Ectodermal cell (in vitro differentiated cells): ENCODE data around the gene SMS.
"Not testable (repeated sequence)": the region's sequence is repeated elsewhere in the genome, so short reads cannot be mapped to it uniquely, and the experiment has no call there.

Experiments used
- H3K27ac ChIP-seq: 2 replicates; pipeline ENCODE4 v1.7.0; 2013; ENCODE audit warnings: mild to moderate bottlenecking, low read depth, low read length; ENCODE audit not compliant: insufficient read depth, poor library complexity, severe bottlenecking
- H3K27me3 ChIP-seq: 2 replicates; pipeline ENCODE4 v1.7.0; 2013; ENCODE audit warnings: mild to moderate bottlenecking, low read length; ENCODE audit not compliant: insufficient read depth, control insufficient read depth, poor library complexity, severe bottlenecking
- H3K36me3 ChIP-seq: one replicate; pipeline ENCODE4 v1.7.0; 2013; ENCODE audit warnings: low read length; ENCODE audit not compliant: control insufficient read depth, insufficient read depth
- H3K4me1 ChIP-seq: one replicate; pipeline ENCODE4 v1.7.0; 2013; ENCODE audit warnings: low read length; ENCODE audit not compliant: control insufficient read depth, insufficient read depth
- H3K4me3 ChIP-seq: 2 replicates; pipeline ENCODE4 v1.7.0; 2013; ENCODE audit warnings: low read depth, low read length, control low read depth; ENCODE audit not compliant: insufficient read depth
- H3K9me3 ChIP-seq: 2 replicates; pipeline ENCODE4 v1.7.0; 2013; ENCODE audit warnings: mild to moderate bottlenecking, low read length, moderate library complexity; ENCODE audit not compliant: control insufficient read depth
- WGBS, 2 experiments: methylation state at CpG; one replicate each; pipeline ENCODE4 v1.1.7; 2013; ENCODE audit warnings: missing lambda C conversion rate in 2 of 2; 5-methylcytosine and 5-hydroxymethylcytosine counted together

Gene SMS

GRCh38 chrX:21949689-21950088 lies 9.2 kb downstream of the SMS start:
- H3K4me3 ChIP-seq = no peak overlapping the region
- H3K9me3 ChIP-seq = no peaks in the 10 kb centered on the region
- H3K27ac ChIP-seq = no peak overlapping the region
- no peaks in the 10 kb centered on the region for H3K27me3 ChIP-seq
- WGBS, 2 experiments = 95 to 98% methylated on average over 5 of the region's 5 CpGs
- peaks cover 6% of the 10 kb centered on the region for H3K4me1 ChIP-seq
- H3K36me3 ChIP-seq = no peaks in the 10 kb centered on the region

- 100% methylated on average over 1 of the region's 1 CpG for WGBS, 2 experiments
- H3K27me3 ChIP-seq, H3K4me1 ChIP-seq, H3K27ac ChIP-seq, H3K9me3 ChIP-seq, H3K4me3 ChIP-seq, H3K36me3 ChIP-seq: not testable (repeated sequence)
Measured at GRCh38 chrX:21950557-21950956, 10.0 kb downstream of the SMS start.

- no peak overlapping the region for H3K27ac ChIP-seq
- no peaks in the 10 kb centered on the region for H3K9me3 ChIP-seq
- no peak overlapping the region for H3K4me3 ChIP-seq
- no peaks in the 10 kb centered on the region for H3K36me3 ChIP-seq
- WGBS, 2 experiments = 63 to 79% methylated on average over 3 to 6 of the region's 6 CpGs
- no peaks in the 10 kb centered on the region for H3K4me1 ChIP-seq
- H3K27me3 ChIP-seq = no peaks in the 10 kb centered on the region
Measured at GRCh38 chrX:21952624-21953023, 12.1 kb downstream of the SMS start.

GRCh38 chrX:21953195-21953830 lies 12.8 kb downstream of the SMS start:
- not testable (repeated sequence) for H3K27ac ChIP-seq, H3K9me3 ChIP-seq, H3K36me3 ChIP-seq, H3K4me1 ChIP-seq, H3K4me3 ChIP-seq, H3K27me3 ChIP-seq
- WGBS, 2 experiments = 51 to 55% methylated on average over 4 to 6 of the region's 6 CpGs

- H3K27me3 ChIP-seq = no peaks in the 10 kb centered on the region
- 71 to 79% methylated on average over 6 to 7 of the region's 7 CpGs for WGBS, 2 experiments
- no peaks in the 10 kb centered on the region for H3K36me3 ChIP-seq
- no peak overlapping the region for H3K4me3 ChIP-seq
- H3K4me1 ChIP-seq = no peaks in the 10 kb centered on the region
- H3K9me3 ChIP-seq = no peaks in the 10 kb centered on the region
- H3K27ac ChIP-seq = no peak overlapping the region
Measured at GRCh38 chrX:21955403-21956189, 15.1 kb downstream of the SMS start.

- Histone ChIP-seq H3K9me3 (no peaks in the 10 kb centered on the region), H3K4me3 (no peak overlapping the region), H3K36me3 (no peaks in the 10 kb centered on the region), H3K27ac (no peak overlapping the region), H3K27me3 (no peaks in the 10 kb centered on the region), H3K4me1 (no peaks in the 10 kb centered on the region)
- 95 to 97% methylated on average over 5 to 6 of the region's 7 CpGs for WGBS, 2 experiments
Measured at GRCh38 chrX:21956783-21957182, 16.3 kb downstream of the SMS start.

GRCh38 chrX:21958187-21958586 lies 17.7 kb downstream of the SMS start:
- Histone ChIP-seq H3K4me3 (no peak overlapping the region), H3K36me3 (no peaks in the 10 kb centered on the region), H3K9me3 (no peaks in the 10 kb centered on the region), H3K4me1 (no peaks in the 10 kb centered on the region), H3K27me3 (no peaks in the 10 kb centered on the region), H3K27ac (no peak overlapping the region)
- 70 to 72% methylated on average over 6 to 8 of the region's 8 CpGs for WGBS, 2 experiments

GRCh38 chrX:21958916-21959315 lies 18.4 kb downstream of the SMS start:
- Histone ChIP-seq H3K27me3 (no peaks in the 10 kb centered on the region), H3K4me3 (no peak overlapping the region), H3K4me1 (no peaks in the 10 kb centered on the region), H3K36me3 (no peaks in the 10 kb centered on the region), H3K9me3 (no peaks in the 10 kb centered on the region), H3K27ac (no peak overlapping the region)
- 93 to 97% methylated on average over 4 of the region's 4 CpGs for WGBS, 2 experiments

- no peak overlapping the region for H3K27ac ChIP-seq
- H3K4me3 ChIP-seq = no peak overlapping the region
- H3K4me1 ChIP-seq = no peaks in the 10 kb centered on the region
- WGBS, 2 experiments = 69 to 71% methylated on average over 9 to 12 of the region's 12 CpGs
- no peaks in the 10 kb centered on the region for H3K27me3 ChIP-seq
- H3K36me3 ChIP-seq = no peaks in the 10 kb centered on the region
- no peaks in the 10 kb centered on the region for H3K9me3 ChIP-seq
Measured at GRCh38 chrX:21959362-21960051, 19.0 kb downstream of the SMS start.
